GM12878 (cell line): ENCODE measurements around the gene SORT1. TPM values are rescaled to one million over a fixed set of nuclear protein-coding genes. Genes with fewer than 3 reads are reported as not detected.

Source experiments
- ATAC-seq: fragments of 200-7000 bp; cut with Tn5 transposase; 3 replicates; pipeline ENCODE4 v1.9.1; 2020; ENCODE audit warnings: mild to moderate bottlenecking, moderate library complexity
- BruUV-seq: library from RNA; stranded (reverse); fragments of 400-500 nt; replicated peaks from 2 replicates; lab custom pipeline; 2021; lab: Mats Ljungman, UMichigan
- CTCF ChIA-PET: fragments of 300-600 bp; sonication (Branson Sonifier 250); formaldehyde crosslinking; extraction: SDS; loops from one replicate; lab custom pipeline; 2021; ENCODE audit warnings: inconsistent platforms; lab: Yijun Ruan, JAX
- POLR2A ChIA-PET: fragments of 350-600 bp; formaldehyde crosslinking; extraction: SDS; loops from one replicate; lab custom pipeline; 2021; ENCODE audit warnings: inconsistent platforms; lab: Charles Lee
- RAD21 ChIA-PET: fragments of 300-600 bp; sonication (Branson Sonifier 250); formaldehyde crosslinking; loops from one replicate; lab custom pipeline; 2023; ENCODE audit warnings: antibody characterized with exemption; ENCODE audit not compliant: unreplicated experiment; lab: Charles Lee
- SMC1A ChIA-PET: fragments of 300-600 bp; sonication (Branson Sonifier 250); formaldehyde crosslinking; loops from one replicate; lab custom pipeline; 2023; ENCODE audit not compliant: unreplicated experiment, uncharacterized antibody; lab: Charles Lee
- DNase-seq: peaks from one replicate; pipeline ENCODE4 v3.0.0-alpha.2; 2011; ENCODE audit warnings: low read depth, low spot score
- FAIRE-seq: peaks from 3 replicates; lab custom pipeline; 2011; peaks lifted over from hg19 to GRCh38; lab: Jason Lieb, UNC
- H2AFZ ChIP-seq: 2 replicates; pipeline ENCODE4 v1.6.0; 2011; ENCODE audit warnings: low read depth, low read length, control low read depth; ENCODE audit not compliant: control insufficient read depth
- H3K27ac ChIP-seq: 2 replicates; pipeline ENCODE4 v1.5.1; 2011; ENCODE audit warnings: control low read depth; ENCODE audit not compliant: control insufficient read depth, insufficient read depth
- H3K27me3 ChIP-seq, 2 experiments: replicated peaks in 1 of 2; 2 replicates each; pipeline versions ENCODE4 v1.6.0 to v1.6.1; 2011; ENCODE audit warnings: low read length in 1 of 2; ENCODE audit not compliant: control insufficient read depth in 2 of 2, insufficient read depth in 2 of 2
- H3K36me3 ChIP-seq, 2 experiments: 2 replicates each; pipeline ENCODE4 v1.5.1; 2011; ENCODE audit warnings: low read length in 1 of 2; ENCODE audit not compliant: control insufficient read depth in 2 of 2, insufficient read depth in 2 of 2
- H3K4me1 ChIP-seq: 2 replicates; pipeline ENCODE4 v1.6.1; 2011; ENCODE audit warnings: mild to moderate bottlenecking, low read length, moderate library complexity, mixed read lengths; ENCODE audit not compliant: control insufficient read depth, insufficient read depth
- H3K4me2 ChIP-seq: 2 replicates; pipeline ENCODE4 v1.6.0; 2011; ENCODE audit warnings: control low read depth; ENCODE audit not compliant: control insufficient read depth, insufficient read depth
- H3K4me3 ChIP-seq: fragments of 200-600 bp; sonication (generic); 2 replicates; pipeline ENCODE4 v1.5.1; 2016
- H3K79me2 ChIP-seq: 2 replicates; pipeline ENCODE4 v1.6.0; 2011; ENCODE audit warnings: low read length; ENCODE audit not compliant: control insufficient read depth, insufficient read depth
- H3K9ac ChIP-seq: 2 replicates; pipeline ENCODE4 v1.8.0; 2011; ENCODE audit warnings: low read length, control low read depth, mixed read lengths; ENCODE audit not compliant: control insufficient read depth, insufficient read depth
- H3K9me3 ChIP-seq: replicated peaks from 3 replicates; pipeline ENCODE4 v1.5.1; 2011; ENCODE audit warnings: mild to moderate bottlenecking, low read length; ENCODE audit not compliant: control insufficient read depth, insufficient read depth
- H4K20me1 ChIP-seq: 2 replicates; pipeline ENCODE4 v1.6.0; 2011; ENCODE audit not compliant: control insufficient read depth, insufficient read depth
- BRCA1 ChIP-seq: IDR thresholded peaks from 2 replicates; pipeline ENCODE4 v1.6.1; 2011; ENCODE audit warnings: low read depth, low read length, improper control_type of control experiment
- CBX3 ChIP-seq: fragments of 200-600 bp; sonication (generic); IDR thresholded peaks from 2 replicates; pipeline ENCODE4 v1.6.1; 2016; ENCODE audit warnings: low read depth, borderline replicate concordance
- CTCF ChIP-seq, 3 experiments: IDR thresholded peaks in 2 of 3; conservative IDR thresholded peaks in 1 of 3; 2 replicates each; pipeline ENCODE4 v1.5.1; 2011; ENCODE audit warnings: low read depth in 3 of 3, low read length in 3 of 3, mild to moderate bottlenecking in 3 of 3, control low read depth in 2 of 3, moderate library complexity in 2 of 3, inconsistent platforms in 1 of 3, mixed read lengths in 1 of 3; ENCODE audit not compliant: control insufficient read depth in 2 of 3, insufficient read depth in 1 of 3; ENCODE audit errors: extremely low read depth in 1 of 3
- FOXK2 ChIP-seq: fragments of 450-650 bp; IDR thresholded peaks from 2 replicates; pipeline ENCODE4 v1.6.1; 2017; ENCODE audit warnings: mild to moderate bottlenecking, moderate library complexity
- GATAD2B ChIP-seq: fragments of 450-650 bp; conservative IDR thresholded peaks from 2 replicates; pipeline ENCODE4 v1.6.1; 2017; ENCODE audit warnings: low read depth, mild to moderate bottlenecking, moderate library complexity
- PBX3 ChIP-seq: IDR thresholded peaks from 2 replicates; pipeline ENCODE4 v1.6.1; 2011; ENCODE audit warnings: mild to moderate bottlenecking, low read depth, low read length, moderate library complexity; ENCODE audit not compliant: insufficient replicate concordance
- PML ChIP-seq: IDR thresholded peaks from 2 replicates; pipeline ENCODE4 v1.6.1; 2012; ENCODE audit warnings: low read length, inconsistent platforms
- RAD21 ChIP-seq: IDR thresholded peaks from 2 replicates; pipeline ENCODE4 v1.6.1; 2011; ENCODE audit warnings: mild to moderate bottlenecking, low read depth, low read length, moderate library complexity; ENCODE audit not compliant: insufficient read depth
- RAD51 ChIP-seq: fragments of 450-650 bp; IDR thresholded peaks from 2 replicates; pipeline ENCODE4 v1.6.1; 2016; ENCODE audit warnings: moderate library complexity, mild to moderate bottlenecking, inconsistent platforms
- SMC3 ChIP-seq: IDR thresholded peaks from 2 replicates; pipeline ENCODE4 v1.6.1; 2011; ENCODE audit warnings: low read length, improper control_type of control experiment, borderline replicate concordance
- WGBS: methylation state at CpG from one replicate; pipeline ENCODE4 v1.1.6; 2016; ENCODE audit warnings: low lambda C conversion rate; ENCODE audit not compliant: insufficient replicate concordance, insufficient coverage; ENCODE audit errors: missing lambda C conversion rate; 5-methylcytosine and 5-hydroxymethylcytosine counted together
- in situ Hi-C: fragments of 300-500 bp; cut with MboI; formaldehyde crosslinking; loops from 9 replicates; pipeline ENCODE4 v1.14.3; 2018; ENCODE audit warnings: mixed read lengths
- intact Hi-C: fragments of 100-400 bp; cut with micrococcal nuclease; formaldehyde crosslinking; loops from one replicate; pipeline ENCODE4 v1.14.2; 2022; ENCODE audit not compliant: unreplicated experiment
- polyA plus RNA-seq, 11 experiments: library from polyadenylated mRNA; depleted of rRNA in 4 of 11; unstranded in 6 of 11; stranded (reverse) in 5 of 11; fragments of >200 nt; fragmentation: Nextera tagmentation in 4 of 11; fragmentation: Illumina TruSeq in 1 of 11; extraction: Ambion mirVana in 4 of 11; extraction: Trizol in 1 of 11; gene quantifications; 1 replicate in 1 of 11; 2 replicates in 10 of 11; pipeline versions ENCODE4 v1.2.1 to v1.2.3, GENCODE V29; 2011 to 2016; ENCODE audit warnings: inconsistent platforms in 2 of 11, missing spikeins in 2 of 11, low read depth in 1 of 11
- total RNA-seq, 4 experiments: library from RNA; depleted of rRNA in 3 of 4; stranded (reverse); fragments of >200 nt in 3 of 4; fragmentation: Illumina TruSeq in 1 of 4; extraction: Trizol in 1 of 4; gene quantifications; 2 replicates each; pipeline versions ENCODE4 v1.2.1 to v1.2.3, GENCODE V29; 2013 to 2021
- TF ChIP-seq, protein P1 (sequence below): IDR thresholded peaks from 2 replicates; pipeline ENCODE4 v1.6.1; 2011; ENCODE audit warnings: borderline replicate concordance, low read depth, mild to moderate bottlenecking, moderate library complexity, mixed read lengths, low read length; ENCODE audit not compliant: insufficient read depth; ENCODE audit errors: extremely low read length
- TF ChIP-seq, protein P2 (sequence below): fragments of 450-650 bp; IDR thresholded peaks from 2 replicates; pipeline ENCODE4 v1.6.1; 2018; ENCODE audit warnings: mild to moderate bottlenecking, low read depth, moderate library complexity; ENCODE audit not compliant: partially characterized antibody

Gene SORT1
- total and polyA plus RNA-seq, 10 of the 15 experiments (the other 5 are each of a cell fraction or from before 2014, with no cell fraction given) = 0.06 to 1.9 (median 0.33) TPM; not detected in 1

GRCh38 chr1:109400035-109400655, 2.4 kb upstream of the SORT1 start (continued):
- TF ChIP-seq, protein P1, sequence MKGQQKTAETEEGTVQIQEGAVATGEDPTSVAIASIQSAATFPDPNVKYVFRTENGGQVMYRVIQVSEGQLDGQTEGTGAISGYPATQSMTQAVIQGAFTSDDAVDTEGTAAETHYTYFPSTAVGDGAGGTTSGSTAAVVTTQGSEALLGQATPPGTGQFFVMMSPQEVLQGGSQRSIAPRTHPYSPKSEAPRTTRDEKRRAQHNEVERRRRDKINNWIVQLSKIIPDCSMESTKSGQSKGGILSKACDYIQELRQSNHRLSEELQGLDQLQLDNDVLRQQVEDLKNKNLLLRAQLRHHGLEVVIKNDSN = no peak
- TF ChIP-seq PML = no peak
- no peak for TF ChIP-seq BRCA1
- TF ChIP-seq FOXK2 = no peak

GRCh38 chr1:109399326-109399957, 1.7 kb upstream of the SORT1 start:
- Histone ChIP-seq H3K79me2 (no peaks in the 10 kb centered on the region), H3K9me3 (no peaks in the 10 kb centered on the region), H3K4me3 (no peak overlapping the region), H3K9ac (no peak overlapping the region), H3K4me2 (no peak overlapping the region), H4K20me1 (no peaks in the 10 kb centered on the region), H3K27me3 (peaks cover 1 to 4% of the 10 kb centered on the region in 2 experiments; a peak in 3 of 4 replicates), H3K36me3 (peaks cover 2 to 22% of the 10 kb centered on the region in 2 experiments), H3K27ac (no peak overlapping the region), H2AFZ (no peak overlapping the region), H3K4me1 (no peaks in the 10 kb centered on the region; the same call in 1 of the 2 replicates)
- intact Hi-C loops = loop anchor here (1.0 to 10.0 kb wide), 4 partner anchors 122 to 285 kb away; partner anchors contain the start of gene ELAPOR1
- ChIA-PET SMC1A (interaction anchor here (0.6 to 6.6 kb wide), 26 partner anchors 8 to 237 kb away, joined by 3 to 113 read pairs (median 5); partner anchors contain the start of genes PSRC1 and SARS1), POLR2A (interaction anchor here (0.9 kb wide), 1 partner anchor 26 kb away, joined by 4 read pairs; no protein-coding TSS in a partner anchor), CTCF (interaction anchor here (0.6 to 8.0 kb wide), 52 partner anchors 9 to 525 kb away, joined by 3 to 241 read pairs (median 4); partner anchors contain the start of genes ATXN7L2, CYB561D1, MYBPHL and PSMA5), RAD21 (interaction anchor here (0.7 to 6.0 kb wide), 19 partner anchors 8 to 200 kb away, joined by 3 to 87 read pairs (median 5); partner anchors contain the start of genes CYB561D1, PSMA5 and PSRC1)
- no TSS peak for BruUV-seq
- DNase-seq (no peak), FAIRE-seq (peak; percentile 84), ATAC-seq (peak; percentile 51)
- in situ Hi-C loops = no loop called here
- 28% methylated on average over 2 of the region's 2 CpGs for WGBS
- TF ChIP-seq RAD51 (peak; percentile 10; the same call in 1 of the 2 replicates), CTCF (IDR thresholded peaks at IDR 0.05 in 2 of 3, conservative IDR thresholded peaks at IDR 0.05 in 1 of 3; ENCODE audit: control insufficient read depth in 2 of 3, extremely low read depth in 1 of 3, insufficient read depth in 1 of 3, low read depth in 3 of 3, low read length in 3 of 3) (peak; percentile 10 to 74 (median 46); a peak in 5 of 6 replicates), RAD21 (peak; percentile 76), CBX3 (no peak), GATAD2B (no peak), PBX3 (peak; percentile 44), SMC3 (peak; percentile 80)
- TF ChIP-seq, protein P2, sequence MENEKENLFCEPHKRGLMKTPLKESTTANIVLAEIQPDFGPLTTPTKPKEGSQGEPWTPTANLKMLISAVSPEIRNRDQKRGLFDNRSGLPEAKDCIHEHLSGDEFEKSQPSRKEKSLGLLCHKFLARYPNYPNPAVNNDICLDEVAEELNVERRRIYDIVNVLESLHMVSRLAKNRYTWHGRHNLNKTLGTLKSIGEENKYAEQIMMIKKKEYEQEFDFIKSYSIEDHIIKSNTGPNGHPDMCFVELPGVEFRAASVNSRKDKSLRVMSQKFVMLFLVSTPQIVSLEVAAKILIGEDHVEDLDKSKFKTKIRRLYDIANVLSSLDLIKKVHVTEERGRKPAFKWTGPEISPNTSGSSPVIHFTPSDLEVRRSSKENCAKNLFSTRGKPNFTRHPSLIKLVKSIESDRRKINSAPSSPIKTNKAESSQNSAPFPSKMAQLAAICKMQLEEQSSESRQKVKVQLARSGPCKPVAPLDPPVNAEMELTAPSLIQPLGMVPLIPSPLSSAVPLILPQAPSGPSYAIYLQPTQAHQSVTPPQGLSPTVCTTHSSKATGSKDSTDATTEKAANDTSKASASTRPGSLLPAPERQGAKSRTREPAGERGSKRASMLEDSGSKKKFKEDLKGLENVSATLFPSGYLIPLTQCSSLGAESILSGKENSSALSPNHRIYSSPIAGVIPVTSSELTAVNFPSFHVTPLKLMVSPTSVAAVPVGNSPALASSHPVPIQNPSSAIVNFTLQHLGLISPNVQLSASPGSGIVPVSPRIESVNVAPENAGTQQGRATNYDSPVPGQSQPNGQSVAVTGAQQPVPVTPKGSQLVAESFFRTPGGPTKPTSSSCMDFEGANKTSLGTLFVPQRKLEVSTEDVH = no peak
